Panc1 (cell line): ENCODE data around the gene FBLN2. TPM values are rescaled to one million over a fixed set of nuclear protein-coding genes. Genes with fewer than 3 reads are reported as not detected.

Experiments used
- ATAC-seq: fragments of 200-7000 bp; cut with Tn5 transposase; 2 replicates; pipeline ENCODE4 v1.9.1; 2020; ENCODE audit warnings: mild to moderate bottlenecking, moderate library complexity
- BruUV-seq: library from RNA; stranded (reverse); fragments of 400-500 nt; replicated peaks from 2 replicates; lab custom pipeline; 2021; lab: Mats Ljungman, UMichigan
- CTCF ChIA-PET: fragments of 300-600 bp; sonication (Branson Sonifier 250); formaldehyde crosslinking; loops from one replicate; lab custom pipeline; 2022; ENCODE audit warnings: antibody characterized with exemption; lab: Charles Lee
- POLR2A ChIA-PET: fragments of 300-600 bp; sonication (Branson Sonifier 250); formaldehyde crosslinking; loops from one replicate; lab custom pipeline; 2022; ENCODE audit warnings: antibody characterized with exemption; lab: Charles Lee
- DNase-seq: peaks from one replicate; pipeline ENCODE4 v3.0.0-alpha.2; 2010; ENCODE audit warnings: low read depth, low spot score
- H3K27ac ChIP-seq: 2 replicates; pipeline ENCODE4 v1.5.1; 2011; ENCODE audit warnings: mild to moderate bottlenecking, low read length, inconsistent platforms
- H3K27me3 ChIP-seq: fragments of 200-500 bp; sonication (Bioruptor generic); 2 replicates; pipeline ENCODE4 v1.6.0; 2014; ENCODE audit warnings: low read length, inconsistent platforms; ENCODE audit not compliant: control insufficient read depth, insufficient read depth
- H3K36me3 ChIP-seq: fragments of 200-500 bp; sonication (Bioruptor generic); 2 replicates; pipeline ENCODE4 v1.5.1; 2014; ENCODE audit warnings: inconsistent platforms, mild to moderate bottlenecking, low read length, moderate library complexity; ENCODE audit not compliant: control insufficient read depth, insufficient read depth
- H3K4me1 ChIP-seq: 2 replicates; pipeline ENCODE4 v1.5.1; 2011; ENCODE audit warnings: inconsistent platforms, mild to moderate bottlenecking, low read length, moderate library complexity; ENCODE audit not compliant: control insufficient read depth, insufficient read depth
- H3K4me3 ChIP-seq, 2 experiments: 2 replicates each; pipeline ENCODE4 v1.5.1; 2011 to 2012; ENCODE audit warnings: low read depth in 2 of 2, low read length in 2 of 2, mild to moderate bottlenecking in 2 of 2, inconsistent platforms in 1 of 2, moderate library complexity in 1 of 2
- H3K9me3 ChIP-seq: fragments of 200-500 bp; sonication (Bioruptor generic); 2 replicates; pipeline ENCODE4 v1.5.1; 2014; ENCODE audit warnings: low read depth, mild to moderate bottlenecking, inconsistent platforms, low read length, moderate library complexity; ENCODE audit not compliant: control insufficient read depth, insufficient read depth
- CTCF ChIP-seq: fragments of 450-650 bp; IDR thresholded peaks from 2 replicates; pipeline ENCODE4 v1.5.1; 2017; ENCODE audit warnings: mild to moderate bottlenecking
- POLR2AphosphoS5 ChIP-seq: IDR thresholded peaks from 2 replicates; pipeline ENCODE4 v1.6.1; 2012; ENCODE audit warnings: mild to moderate bottlenecking, low read depth, low read length, moderate library complexity
- REST ChIP-seq, 2 experiments: IDR thresholded peaks; 2 replicates each; pipeline ENCODE4 v1.6.1; 2011 to 2012; ENCODE audit warnings: low read depth in 2 of 2, control low read depth in 1 of 2, low read length in 1 of 2, mild to moderate bottlenecking in 1 of 2, moderate library complexity in 1 of 2; ENCODE audit not compliant: insufficient read depth in 1 of 2
- SIN3A ChIP-seq: IDR thresholded peaks from 2 replicates; pipeline ENCODE4 v1.6.1; 2012; ENCODE audit warnings: low read depth, mild to moderate bottlenecking, low read length, moderate library complexity, borderline replicate concordance; ENCODE audit not compliant: insufficient read depth
- TCF7L2 ChIP-seq: IDR thresholded peaks from 2 replicates; pipeline ENCODE4 v1.6.1; 2011; ENCODE audit warnings: mild to moderate bottlenecking, low read depth, low read length, inconsistent platforms
- in situ Hi-C: cut with HindIII; loops from 2 replicates; pipeline ENCODE4 v1.10.0; 2016; ENCODE audit warnings: low sequenced_read_pairs, low pct_unique_long_range_greater_than_20kb
- intact Hi-C: fragments of 100-400 bp; cut with micrococcal nuclease; formaldehyde crosslinking; loops from one replicate; pipeline ENCODE4 v1.10.0; 2022; ENCODE audit not compliant: unreplicated experiment
- total RNA-seq: library from RNA; stranded (reverse); gene quantifications from one replicate; pipeline ENCODE4 v1.2.1, GENCODE V29; 2021; ENCODE audit not compliant: unreplicated experiment

Gene FBLN2
- total RNA-seq, 1 experiment from 2014 or later = 0.44 TPM

GRCh38 chr3:13577181-13578121 is 28.5 kb downstream of the FBLN2 start:
- intact Hi-C loops = no loop called here

GRCh38 chr3:13578251-13578650 is 29.3 kb downstream of the FBLN2 start:
- CTCF ChIA-PET = no interaction called here
- no peak overlapping the region for H3K4me3 ChIP-seq
- POLR2A ChIA-PET = no interaction called here
- in situ Hi-C loops (no loop called here), intact Hi-C loops (no loop called here)
- no peaks in the 10 kb centered on the region for H3K27me3 ChIP-seq
- no peak overlapping the region for H3K27ac ChIP-seq
- DNase-seq = no peak
- no peaks in the 10 kb centered on the region for H3K9me3 ChIP-seq
- no peaks in the 10 kb centered on the region for H3K4me1 ChIP-seq
- no peaks in the 10 kb centered on the region for H3K36me3 ChIP-seq
- BruUV-seq = no TSS peak
- ATAC-seq = no peak
- TF ChIP-seq CTCF = no peak
- TF ChIP-seq TCF7L2 = no peak

More at GRCh38 chr3:13577181-13578121, 28.5 kb downstream of the FBLN2 start:
- in situ Hi-C loops = no loop called here
- Histone ChIP-seq H3K4me1 (no peaks in the 10 kb centered on the region), H3K4me3 (no peak overlapping the region), H3K9me3 (no peaks in the 10 kb centered on the region), H3K27ac (no peak overlapping the region), H3K27me3 (no peaks in the 10 kb centered on the region), H3K36me3 (no peaks in the 10 kb centered on the region)
- no TSS peak for BruUV-seq
- no peak for ATAC-seq
- ChIA-PET POLR2A (interaction anchor here (0.6 kb wide), 1 partner anchor 817 kb away, joined by 3 read pairs; no protein-coding TSS in a partner anchor), CTCF (no interaction called here)
- no peak for DNase-seq
- TF ChIP-seq REST (IDR thresholded peaks at IDR 0.05; ENCODE audit: insufficient read depth in 1 of 2, low read depth in 2 of 2, low read length in 1 of 2) = no peak
- no peak for TF ChIP-seq POLR2AphosphoS5
- no peak for TF ChIP-seq CTCF
- TF ChIP-seq TCF7L2 = no peak
- no peak for TF ChIP-seq SIN3A
